Naive thymus-derived CD4-positive, alpha-beta T cell (primary cell): ENCODE data around the gene TENM4. TPM values are rescaled to one million over a fixed set of nuclear protein-coding genes. Genes with fewer than 3 reads are reported as not detected.

Source experiments
- ATAC-seq: fragments of 150-1000 bp; cut with Tn5 transposase; 2 replicates; pipeline ENCODE4 v1.10.0; 2021; ENCODE audit warnings: mild to moderate bottlenecking, moderate library complexity
- CTCF ChIA-PET: fragments of 350-600 bp; sonication (Branson Sonifier 250); formaldehyde crosslinking; loops from one replicate; lab custom pipeline; 2021; ENCODE audit warnings: antibody characterized with exemption; lab: Charles Lee
- POLR2A ChIA-PET: fragments of 350-600 bp; sonication (Branson Sonifier 250); formaldehyde crosslinking; loops from one replicate; lab custom pipeline; 2021; ENCODE audit warnings: antibody characterized with exemption, inconsistent platforms; lab: Charles Lee
- DNase-seq, 9 donors: peaks; one replicate each; pipeline versions ENCODE4 v3.0.0 to v3.0.0-alpha.2; 2020 to 2022; ENCODE audit warnings: mixed read lengths in 1 of 9
- H3K27ac ChIP-seq: one replicate; pipeline ENCODE4 v1.7.0; 2013; ENCODE audit warnings: mild to moderate bottlenecking, low read depth, low read length, moderate library complexity
- H3K27me3 ChIP-seq, 2 donors: one replicate each; pipeline ENCODE4 v1.7.0; 2013; ENCODE audit warnings: low read length in 2 of 2, mild to moderate bottlenecking in 2 of 2, moderate library complexity in 2 of 2; ENCODE audit not compliant: control insufficient read depth in 2 of 2, insufficient read depth in 2 of 2
- H3K36me3 ChIP-seq, 3 experiments: 1 replicate in 2 of 3; 2 replicates in 1 of 3; pipeline ENCODE4 v1.7.0; 2013; ENCODE audit warnings: low read length in 3 of 3, mild to moderate bottlenecking in 3 of 3, moderate library complexity in 1 of 3; ENCODE audit not compliant: insufficient read depth in 3 of 3, control insufficient read depth in 2 of 3
- H3K4me1 ChIP-seq, 2 donors: one replicate each; pipeline ENCODE4 v1.7.0; 2013; ENCODE audit warnings: low read length in 2 of 2, mild to moderate bottlenecking in 2 of 2, moderate library complexity in 1 of 2; ENCODE audit not compliant: control insufficient read depth in 2 of 2, insufficient read depth in 2 of 2
- H3K4me3 ChIP-seq: 2 replicates; pipeline ENCODE4 v1.7.0; 2013; ENCODE audit warnings: mild to moderate bottlenecking, low read length
- H3K9me3 ChIP-seq, 3 experiments: 1 replicate in 2 of 3; 2 replicates in 1 of 3; pipeline ENCODE4 v1.7.0; 2013; ENCODE audit warnings: low read length in 3 of 3; ENCODE audit not compliant: control insufficient read depth in 2 of 3
- H3K27ac Mint-ChIP-seq, 9 donors: one replicate each; pipeline ENCODE4 v1.8.0; 2020 to 2022; ENCODE audit warnings: mixed read lengths in 9 of 9, mild to moderate bottlenecking in 8 of 9, moderate library complexity in 5 of 9, inconsistent platforms in 2 of 9
- H3K27me3 Mint-ChIP-seq, 5 donors: one replicate each; pipeline ENCODE4 v1.8.0; 2021 to 2022; ENCODE audit warnings: mixed read lengths in 5 of 5, mild to moderate bottlenecking in 1 of 5
- H3K36me3 Mint-ChIP-seq, 5 donors: one replicate each; pipeline ENCODE4 v1.8.0; 2020 to 2022; ENCODE audit warnings: mixed read lengths in 5 of 5, mild to moderate bottlenecking in 3 of 5, inconsistent platforms in 1 of 5
- H3K4me1 Mint-ChIP-seq, 7 donors: one replicate each; pipeline ENCODE4 v1.8.0; 2020 to 2022; ENCODE audit warnings: mixed read lengths in 7 of 7, mild to moderate bottlenecking in 3 of 7, inconsistent platforms in 1 of 7
- H3K4me3 Mint-ChIP-seq, 10 donors: one replicate each; pipeline ENCODE4 v1.8.0; 2020 to 2022; ENCODE audit warnings: mild to moderate bottlenecking in 10 of 10, mixed read lengths in 10 of 10, moderate library complexity in 6 of 10, inconsistent platforms in 2 of 10
- H3K9me3 Mint-ChIP-seq, 11 donors: one replicate each; pipeline ENCODE4 v1.8.0; 2020 to 2022; ENCODE audit warnings: mixed read lengths in 11 of 11, mild to moderate bottlenecking in 4 of 11, inconsistent platforms in 1 of 11, moderate library complexity in 1 of 11
- intact Hi-C, 2 donors: fragments of 100-400 bp; cut with micrococcal nuclease; formaldehyde crosslinking; loops; one replicate each; pipeline ENCODE4 v1.15.1; 2023
- polyA plus RNA-seq, 2 donors: library from polyadenylated mRNA; unstranded; fragments of 300-500 nt; fragmentation: Illumina TruSeq; gene quantifications; one replicate each; pipeline ENCODE4 v1.2.3, GENCODE V29; 2021
- total RNA-seq, 6 experiments: library from RNA in 5 of 6; stranded (reverse) in 5 of 6; gene quantifications; 1 replicate in 5 of 6; 2 replicates in 1 of 6; pipeline ENCODE4 v1.2.3 and lab custom pipeline; 2021 to 2026

TENM4 gene
- total and polyA plus RNA-seq, 7 experiments from 2014 or later, result 0.32 to 0.47 TPM; not detected in 5

GRCh38 chr11:78949976-78950690 is 490.7 kb downstream of the TENM4 start:
- Mint-ChIP-seq H3K9me3 (peaks cover 0 to 4% (median 0%) of the 10 kb centered on the region in 11 donors), H3K36me3 (no peaks in the 10 kb centered on the region), H3K4me3 (no peak overlapping the region), H3K4me1 (peaks cover 0 to 3% (median 0%) of the 10 kb centered on the region in 7 donors), H3K27me3 (peaks cover 0 to 22% (median 16%) of the 10 kb centered on the region in 5 donors), H3K27ac (no peak overlapping the region)
- ChIA-PET CTCF (no interaction called here), POLR2A (no interaction called here)
- no peaks in the 10 kb centered on the region for H3K36me3 ChIP-seq
- no peaks in the 10 kb centered on the region for H3K27me3 ChIP-seq
- H3K27ac ChIP-seq, result no peak overlapping the region
- no peak overlapping the region for H3K4me3 ChIP-seq
- no peaks in the 10 kb centered on the region for H3K9me3 ChIP-seq
- intact Hi-C loops, result no loop called here
- H3K4me1 ChIP-seq, result no peaks in the 10 kb centered on the region
- DNase-seq (no peak), ATAC-seq (no peak)

- ATAC-seq (no peak), DNase-seq (no peak)
- intact Hi-C loops, result no loop called here
- Mint-ChIP-seq H3K36me3 (no peaks in the 10 kb centered on the region), H3K4me1 (peaks cover 0 to 3% (median 0%) of the 10 kb centered on the region in 7 donors), H3K27ac (no peak overlapping the region), H3K9me3 (peaks cover 0 to 4% (median 0%) of the 10 kb centered on the region in 11 donors), H3K27me3 (peaks cover 0 to 25% (median 13%) of the 10 kb centered on the region in 5 donors), H3K4me3 (no peak overlapping the region)
- ChIA-PET CTCF (no interaction called here), POLR2A (no interaction called here)
- Histone ChIP-seq H3K9me3 (no peaks in the 10 kb centered on the region), H3K4me3 (no peak overlapping the region), H3K36me3 (no peaks in the 10 kb centered on the region), H3K27me3 (no peaks in the 10 kb centered on the region), H3K4me1 (no peaks in the 10 kb centered on the region), H3K27ac (no peak overlapping the region)
Measured at GRCh38 chr11:78946945-78947902, 493.6 kb downstream of the TENM4 start.

GRCh38 chr11:78943841-78944240 is 497.0 kb downstream of the TENM4 start:
- Mint-ChIP-seq H3K36me3 (no peaks in the 10 kb centered on the region), H3K27ac (no peak overlapping the region), H3K27me3 (peaks cover 0 to 17% (median 13%) of the 10 kb centered on the region in 5 donors), H3K4me1 (peaks cover 0 to 3% (median 0%) of the 10 kb centered on the region in 7 donors), H3K4me3 (no peak overlapping the region), H3K9me3 (peaks cover 0 to 4% (median 0%) of the 10 kb centered on the region in 11 donors)
- Histone ChIP-seq H3K4me1 (no peaks in the 10 kb centered on the region), H3K27me3 (no peaks in the 10 kb centered on the region), H3K36me3 (no peaks in the 10 kb centered on the region), H3K4me3 (no peak overlapping the region), H3K9me3 (no peaks in the 10 kb centered on the region), H3K27ac (no peak overlapping the region)
- ChIA-PET POLR2A (interaction anchor here (0.6 kb wide), 1 partner anchor 175 kb away, joined by 3 read pairs; no protein-coding TSS in a partner anchor), CTCF (no interaction called here)
- ATAC-seq, result no peak
- DNase-seq, result no peak
- intact Hi-C loops, result no loop called here

GRCh38 chr11:78943154-78943553 is 497.7 kb downstream of the TENM4 start:
- H3K27ac Mint-ChIP-seq, result no peak overlapping the region

GRCh38 chr11:78941226-78941851 is 499.5 kb downstream of the TENM4 start:
- no peaks in the 10 kb centered on the region for H3K4me1 ChIP-seq
- H3K27me3 ChIP-seq, result no peaks in the 10 kb centered on the region
- H3K4me3 ChIP-seq, result no peak overlapping the region
- H3K27ac Mint-ChIP-seq, result no peak overlapping the region
- H3K27me3 Mint-ChIP-seq, result peaks cover 0 to 29% (median 21%) of the 10 kb centered on the region in 5 donors
- POLR2A ChIA-PET, result no interaction called here
- H3K36me3 ChIP-seq, result no peaks in the 10 kb centered on the region
- no peaks in the 10 kb centered on the region for H3K36me3 Mint-ChIP-seq
- no peak overlapping the region for H3K4me3 Mint-ChIP-seq
- intact Hi-C loops, result no loop called here
- H3K9me3 ChIP-seq, result no peaks in the 10 kb centered on the region
- peaks cover 0 to 3% (median 0%) of the 10 kb centered on the region in 7 donors for H3K4me1 Mint-ChIP-seq
- CTCF ChIA-PET, result no interaction called here
- ATAC-seq (no peak), DNase-seq (no peak)
- H3K27ac ChIP-seq, result no peak overlapping the region
- H3K9me3 Mint-ChIP-seq, result peaks cover 0 to 2% (median 0%) of the 10 kb centered on the region in 11 donors

More at GRCh38 chr11:78943154-78943553, 497.7 kb downstream of the TENM4 start:
- Mint-ChIP-seq H3K27me3 (peaks cover 0 to 19% (median 13%) of the 10 kb centered on the region in 5 donors), H3K36me3 (no peaks in the 10 kb centered on the region), H3K4me1 (peaks cover 0 to 3% (median 0%) of the 10 kb centered on the region in 7 donors), H3K9me3 (peaks cover 0 to 4% (median 0%) of the 10 kb centered on the region in 11 donors), H3K4me3 (no peak overlapping the region)
- ChIA-PET CTCF (no interaction called here), POLR2A (no interaction called here)
- no peaks in the 10 kb centered on the region for H3K27me3 ChIP-seq
- no peaks in the 10 kb centered on the region for H3K36me3 ChIP-seq
- H3K27ac ChIP-seq, result no peak overlapping the region
- no peak for DNase-seq
- no peaks in the 10 kb centered on the region for H3K9me3 ChIP-seq
- no peak for ATAC-seq
- H3K4me3 ChIP-seq, result no peak overlapping the region
- intact Hi-C loops, result no loop called here
- no peaks in the 10 kb centered on the region for H3K4me1 ChIP-seq

GRCh38 chr11:78940500-78941225 is 500.2 kb downstream of the TENM4 start:
- no peaks in the 10 kb centered on the region for H3K9me3 ChIP-seq
- no peak for ATAC-seq
- Mint-ChIP-seq H3K9me3 (no peaks in the 10 kb centered on the region), H3K4me1 (peaks cover 0 to 3% (median 0%) of the 10 kb centered on the region in 7 donors), H3K27me3 (peaks cover 5 to 30% (median 23%) of the 10 kb centered on the region in 5 donors), H3K36me3 (no peaks in the 10 kb centered on the region), H3K4me3 (no peak overlapping the region), H3K27ac (no peak overlapping the region)
- H3K27ac ChIP-seq, result no peak overlapping the region
- no peaks in the 10 kb centered on the region for H3K27me3 ChIP-seq
- no peaks in the 10 kb centered on the region for H3K4me1 ChIP-seq
- POLR2A ChIA-PET, result no interaction called here
- CTCF ChIA-PET, result no interaction called here
- DNase-seq, result no peak
- no peak overlapping the region for H3K4me3 ChIP-seq
- intact Hi-C loops, result no loop called here
- H3K36me3 ChIP-seq, result no peaks in the 10 kb centered on the region
